ENCODE measurements around the gene WDR45B.

WDR45B gene

DNA sequence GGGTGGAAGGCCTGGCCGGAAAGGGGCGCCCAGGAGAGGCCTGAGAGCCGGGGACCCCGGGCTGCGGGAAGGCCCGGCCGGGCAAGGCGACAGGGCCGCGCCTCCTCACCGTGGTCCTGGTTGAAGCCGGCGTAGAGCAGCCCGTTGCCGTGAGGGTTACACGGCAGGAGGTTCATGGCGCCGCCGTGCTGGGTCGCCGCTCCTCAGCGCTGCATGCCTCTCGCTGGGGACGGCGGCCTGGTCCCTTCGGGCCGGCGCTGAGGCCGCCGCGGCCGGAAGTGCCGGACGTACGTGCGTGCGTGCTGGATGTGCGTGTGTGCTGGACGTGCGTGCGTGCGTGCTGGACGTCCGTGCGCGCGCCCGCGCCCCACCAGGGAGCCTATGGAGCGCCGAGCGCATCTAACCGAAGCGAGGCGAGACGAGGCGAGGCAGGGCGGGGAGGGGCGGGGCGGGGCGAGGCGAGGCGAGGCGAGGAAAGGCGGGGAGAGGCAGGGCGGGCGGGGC, at the start of gene WDR45B:
Gene WDR45B, minus strand, starts transcription at position 280 of the 504 bp plus-strand sequence. Its CDS starts 104 bp downstream, at position 176.
- DNase-seq (ENCODE audit: low read depth) = peak; percentile 97

DNA sequence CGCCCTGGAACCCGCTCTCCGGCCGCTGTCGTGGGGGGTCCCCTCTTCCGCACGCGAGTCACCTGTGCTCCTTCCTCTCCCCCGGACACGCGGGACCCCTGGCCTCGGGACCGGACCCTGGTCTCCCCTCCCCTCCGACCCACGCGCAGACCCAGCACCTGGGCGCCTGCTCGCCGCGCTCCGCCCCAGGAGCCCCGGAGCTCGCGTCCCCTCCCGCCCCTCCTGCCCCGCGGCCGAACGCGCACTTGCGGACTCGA, 49.5 kb upstream of the WDR45B start:
- no peak for DNase-seq (ENCODE audit: low read depth)

DNA sequence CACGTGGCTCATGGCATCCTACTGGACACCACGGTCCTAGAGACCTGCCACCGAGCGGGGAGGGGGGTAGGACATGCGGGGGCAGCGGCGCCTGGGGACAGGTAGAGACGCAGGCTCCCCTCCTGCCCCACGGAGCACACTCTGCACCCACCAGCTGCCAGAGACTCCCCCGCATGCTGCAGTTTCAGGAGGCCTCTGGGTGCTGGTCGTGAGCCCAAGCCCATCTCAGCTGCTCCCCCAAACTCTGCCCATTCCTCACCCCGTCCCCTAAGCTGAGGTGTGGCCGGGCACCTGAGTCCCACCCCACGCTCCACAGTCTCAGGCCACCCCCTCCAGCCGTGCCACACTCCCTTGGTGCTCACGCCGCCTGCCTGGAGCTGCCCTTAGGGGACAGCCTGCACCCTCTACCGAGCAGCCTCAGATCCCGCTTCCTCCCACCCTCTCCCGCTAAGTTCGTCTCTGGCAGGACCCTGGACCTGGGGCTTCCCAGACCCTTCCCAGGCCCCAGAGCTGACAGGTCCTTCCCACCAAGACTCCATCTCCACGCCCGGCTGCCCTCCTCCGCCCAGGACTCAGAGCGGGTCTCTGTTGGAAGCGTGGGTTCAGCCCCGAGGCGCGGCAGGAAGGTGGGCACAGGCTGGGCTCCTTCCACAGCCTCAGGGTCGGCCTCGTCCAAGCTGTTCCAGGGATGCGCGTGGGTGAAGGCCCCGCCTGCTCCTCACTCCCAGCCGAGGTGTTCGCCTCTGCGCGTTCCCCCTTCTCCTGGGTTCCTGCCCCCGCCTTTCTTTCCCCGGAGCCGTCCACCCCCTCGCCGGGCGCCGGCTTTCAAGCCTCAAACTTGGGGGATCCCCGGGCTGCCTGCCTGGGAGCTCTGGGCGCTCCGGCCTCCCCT, 48.9 kb upstream of the WDR45B start:
- peak; percentile 9 for DNase-seq (ENCODE audit: low read depth)

DNA sequence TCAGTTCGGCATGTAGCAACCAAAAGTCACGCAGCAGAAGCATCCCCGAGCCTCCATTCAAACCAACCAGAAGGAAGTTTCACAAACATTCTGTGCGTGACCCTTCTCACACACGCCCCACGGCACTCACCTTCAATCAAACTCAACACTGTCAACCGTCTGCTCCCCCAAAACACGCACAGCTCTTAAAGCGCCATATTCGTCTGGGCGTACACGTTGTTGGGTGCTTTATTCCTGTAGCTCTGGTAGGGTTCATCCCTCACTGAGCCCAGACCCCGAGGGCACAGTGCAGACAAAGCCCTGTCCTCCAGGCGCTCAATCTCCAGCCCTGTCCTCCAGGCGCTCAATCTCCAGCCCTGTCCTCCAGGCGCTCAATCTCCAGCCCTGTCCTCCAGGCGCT, 48.0 kb upstream of the WDR45B start:
- no peak for DNase-seq (ENCODE audit: low read depth)

DNA sequence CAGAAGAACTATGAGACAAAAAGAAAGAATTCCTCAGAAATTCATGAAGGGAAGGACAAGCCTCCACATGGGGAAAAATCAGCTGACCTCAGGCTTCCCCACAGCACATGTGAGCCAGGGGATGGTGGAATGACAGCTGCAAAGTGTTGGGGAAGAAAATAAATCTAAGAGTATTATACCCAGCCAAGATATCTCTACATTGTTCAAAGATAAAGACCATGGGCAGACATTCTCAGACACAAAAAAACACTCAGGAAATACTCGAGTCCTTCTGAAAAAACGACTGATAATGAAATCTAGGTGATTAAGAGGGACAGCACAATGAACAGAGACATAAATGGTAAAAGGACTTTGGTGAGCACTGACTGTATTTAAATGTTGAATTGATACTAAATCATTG, 46.4 kb upstream of the WDR45B start:
- no peak for DNase-seq (ENCODE audit: low read depth)

DNA sequence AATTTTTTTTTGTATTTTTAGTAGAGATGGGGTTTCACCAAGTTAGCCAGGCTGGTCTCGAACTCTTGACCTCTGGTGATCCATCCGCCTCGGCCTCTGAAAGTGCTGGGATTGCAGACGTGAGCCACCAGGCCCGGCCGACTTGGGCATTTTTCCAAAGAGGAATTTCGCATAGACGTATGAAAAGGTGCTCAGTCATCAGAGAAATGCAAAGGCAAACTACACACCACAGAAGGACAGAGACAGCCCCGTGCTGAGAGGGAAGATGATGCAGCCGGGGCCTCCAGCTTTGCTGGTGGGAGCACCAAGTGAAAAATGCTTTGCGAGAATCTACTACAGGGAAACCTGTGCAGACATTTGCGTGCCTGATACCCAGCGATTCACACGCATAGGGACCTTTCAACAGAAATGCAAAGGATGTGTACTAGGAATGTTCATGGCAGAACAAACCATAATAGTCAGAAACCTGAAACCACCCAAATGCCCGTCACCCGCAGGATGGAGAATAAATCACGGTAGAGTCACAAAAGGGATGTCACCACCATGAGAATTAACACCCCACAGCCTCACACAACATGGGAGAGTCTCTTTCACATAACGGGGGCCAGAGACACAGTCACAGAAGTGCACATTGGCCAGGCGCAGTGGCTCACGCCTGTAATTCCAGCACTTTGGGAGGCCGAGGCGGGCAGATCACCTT, 45.1 kb upstream of the WDR45B start:
- no peak for DNase-seq (ENCODE audit: low read depth)

DNA sequence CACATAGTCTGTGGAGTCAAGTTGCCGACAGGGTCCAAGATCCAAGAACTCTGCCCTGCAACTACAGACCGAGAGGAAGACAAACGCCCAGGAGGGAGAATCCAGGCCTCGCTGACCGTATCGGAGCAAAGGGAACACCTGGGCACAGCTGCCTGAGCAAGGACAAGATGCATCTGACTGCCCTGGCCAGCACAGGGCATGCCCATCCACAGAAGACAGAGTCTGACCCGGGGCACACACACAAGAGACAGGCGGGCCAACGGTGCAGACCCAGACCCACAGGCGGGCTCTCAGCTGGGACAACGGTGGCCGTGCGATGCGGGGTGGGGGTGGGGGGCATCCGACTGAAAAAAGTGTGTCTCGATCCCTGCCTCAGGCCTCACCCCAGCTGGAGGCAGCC, 44.0 kb upstream of the WDR45B start:
- no peak for DNase-seq (ENCODE audit: low read depth)

DNA sequence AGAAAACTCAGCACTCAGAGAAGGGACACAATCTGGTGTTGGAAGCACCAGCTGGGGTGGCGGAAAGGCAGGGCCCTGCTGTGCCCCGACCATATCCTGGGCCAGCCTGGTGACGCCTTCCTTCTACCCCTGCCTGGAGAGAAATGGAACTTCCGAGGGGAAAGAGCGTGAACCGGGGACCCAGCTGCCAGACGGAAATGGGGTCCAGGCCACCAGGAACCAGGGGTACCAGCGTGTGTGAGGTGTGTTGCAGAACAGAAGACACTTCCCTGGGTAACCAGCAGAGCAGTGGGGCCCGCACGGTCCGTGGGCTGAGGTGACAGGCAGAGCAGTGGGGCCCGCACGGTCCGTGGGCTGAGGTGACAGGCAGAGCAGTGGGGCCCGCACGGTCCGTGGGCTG, 43.5 kb upstream of the WDR45B start:
- DNase-seq (ENCODE audit: low read depth) = no peak

DNA sequence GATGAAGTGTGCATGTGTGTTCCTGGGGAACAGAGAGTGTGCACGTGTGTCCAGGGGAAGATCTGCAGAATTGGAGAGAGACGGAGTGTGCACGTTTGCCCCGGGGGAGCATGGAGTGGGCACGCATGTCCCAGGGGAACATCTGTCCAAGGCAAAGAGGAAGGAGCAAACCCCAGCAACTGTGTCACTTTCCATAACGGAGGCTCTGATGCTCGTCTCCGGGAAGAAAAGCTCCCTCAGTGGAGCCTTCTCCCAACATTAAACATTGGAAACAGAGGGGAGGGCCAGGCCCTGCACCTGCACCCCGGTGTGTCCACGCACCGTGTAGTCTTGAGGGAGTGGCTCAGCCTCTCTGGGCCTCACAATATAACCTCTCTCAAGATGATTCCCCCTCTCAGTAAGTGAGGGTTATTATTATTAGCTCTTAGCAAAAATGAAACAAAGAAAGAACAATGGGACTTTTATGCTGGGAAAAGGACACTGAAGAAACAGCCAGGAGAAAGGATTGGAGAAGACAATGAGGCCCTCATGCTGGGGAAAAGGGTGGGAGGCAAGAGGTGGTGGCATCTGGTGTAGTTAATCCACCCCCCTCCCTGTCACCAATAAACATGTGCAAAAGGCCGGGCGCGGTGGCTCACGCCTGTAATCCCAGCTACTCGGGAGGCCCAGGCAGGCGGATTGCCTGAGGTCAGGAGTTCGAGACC, 42.7 kb upstream of the WDR45B start:
- no peak for DNase-seq (ENCODE audit: low read depth)

DNA sequence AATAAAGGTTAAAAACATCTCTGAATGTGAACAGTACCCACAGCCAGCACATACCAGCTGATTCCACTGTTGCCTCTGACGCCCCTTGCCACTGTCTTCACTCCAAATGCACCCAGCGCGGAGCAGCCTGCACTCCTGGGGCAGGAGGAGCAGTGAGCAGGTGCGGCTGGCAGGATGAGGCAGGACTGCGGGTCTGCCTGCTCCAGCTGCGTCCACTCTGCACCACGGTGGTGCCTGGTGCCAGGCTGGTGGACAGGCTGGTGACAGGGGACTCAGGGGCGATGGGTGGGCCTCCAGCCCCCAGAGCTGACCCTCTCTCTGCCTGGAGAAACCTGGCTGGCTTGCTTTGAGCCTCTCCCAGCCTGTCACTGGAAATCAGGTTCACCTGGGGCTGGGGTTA, 40.8 kb upstream of the WDR45B start:
- no peak for DNase-seq (ENCODE audit: low read depth)

DNA sequence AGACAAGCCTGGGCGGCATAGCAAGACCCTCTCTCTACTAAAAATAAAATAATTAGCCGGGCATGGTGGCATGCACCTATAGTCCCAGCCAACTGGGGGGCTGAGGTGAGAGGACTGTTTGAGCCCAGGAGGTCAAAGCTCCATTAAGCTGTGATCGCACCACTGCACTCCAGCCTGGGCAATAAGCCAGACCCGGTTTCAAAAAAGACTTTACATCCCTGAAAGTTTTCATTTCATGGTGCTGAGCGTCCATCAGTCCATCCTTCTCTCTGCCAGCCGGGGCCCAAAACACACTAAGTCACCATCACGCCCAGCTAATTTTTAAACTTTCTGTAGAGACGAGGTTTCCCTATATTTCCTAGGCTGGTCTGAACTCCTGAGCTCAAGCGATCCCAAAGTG, 39.6 kb upstream of the WDR45B start:
- no peak for DNase-seq (ENCODE audit: low read depth)

DNA sequence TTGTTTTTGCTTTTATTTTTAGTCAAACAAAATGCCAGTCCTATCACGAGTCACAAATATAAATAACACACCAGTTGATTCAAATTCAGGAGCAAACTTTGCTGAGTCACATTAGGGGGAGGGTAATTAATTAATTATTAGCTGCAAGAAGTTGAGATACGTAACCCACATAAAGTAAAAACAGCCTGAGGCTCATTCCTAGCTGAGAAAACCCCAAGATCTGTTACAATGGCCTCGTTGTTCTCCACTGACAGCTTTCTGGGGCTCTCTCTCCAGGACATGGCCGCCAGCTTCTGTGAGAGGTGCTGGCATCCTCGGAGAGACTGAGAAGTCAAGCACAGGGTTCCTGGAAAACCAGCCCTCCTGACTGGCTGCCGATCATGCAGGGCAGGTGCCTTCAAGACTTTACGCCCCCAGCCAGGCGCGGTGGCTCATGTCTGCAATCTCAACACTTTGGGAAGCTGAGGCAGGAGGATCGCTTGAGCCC, 39.2 kb upstream of the WDR45B start:
- DNase-seq (ENCODE audit: low read depth) = no peak

DNA sequence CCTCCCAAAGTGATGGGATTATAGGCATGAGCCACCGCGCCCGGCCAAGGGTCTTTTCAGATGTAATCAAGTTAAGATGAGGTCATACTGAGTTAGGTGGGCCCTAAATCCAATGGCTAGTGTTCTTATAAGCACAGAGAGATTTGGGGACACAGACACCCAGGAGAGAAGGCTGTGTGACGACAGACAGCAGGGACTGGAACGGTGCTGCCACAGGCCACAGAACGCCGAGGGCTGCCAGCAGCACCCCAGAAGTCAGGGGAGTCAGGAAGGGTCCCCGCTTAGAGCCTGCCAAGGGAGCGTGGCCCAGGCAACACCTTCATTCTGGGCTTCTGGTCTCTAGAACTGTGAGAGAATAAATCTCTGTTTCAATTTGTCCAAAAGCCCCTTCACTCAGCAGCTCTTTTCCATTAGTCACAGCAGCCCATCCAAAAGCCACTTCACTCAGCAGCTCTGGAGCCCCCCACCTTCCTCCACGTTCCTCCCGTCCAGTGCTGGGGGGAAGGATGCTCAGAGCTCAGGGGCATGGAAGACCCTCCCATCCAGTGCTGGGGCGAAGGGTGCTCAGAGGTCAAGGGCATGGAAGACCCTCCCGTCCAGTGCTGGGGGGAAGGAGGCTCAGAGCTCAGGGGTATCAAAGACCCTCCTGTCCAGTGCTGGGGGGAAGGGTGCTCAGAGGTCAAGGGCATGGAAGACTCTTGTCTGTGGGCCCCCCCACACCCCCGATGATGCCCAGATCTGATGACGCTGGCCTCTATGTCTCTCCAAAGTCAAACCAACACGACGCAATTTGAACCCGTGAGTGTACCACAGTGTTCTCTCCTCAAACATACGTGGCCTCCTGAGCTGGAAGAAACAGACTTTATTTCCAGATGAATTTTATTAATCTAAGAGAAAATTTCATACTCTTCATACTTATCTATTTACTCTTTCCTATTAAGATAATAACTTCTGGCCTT, 38.4 kb upstream of the WDR45B start:
- no peak for DNase-seq (ENCODE audit: low read depth)

DNA sequence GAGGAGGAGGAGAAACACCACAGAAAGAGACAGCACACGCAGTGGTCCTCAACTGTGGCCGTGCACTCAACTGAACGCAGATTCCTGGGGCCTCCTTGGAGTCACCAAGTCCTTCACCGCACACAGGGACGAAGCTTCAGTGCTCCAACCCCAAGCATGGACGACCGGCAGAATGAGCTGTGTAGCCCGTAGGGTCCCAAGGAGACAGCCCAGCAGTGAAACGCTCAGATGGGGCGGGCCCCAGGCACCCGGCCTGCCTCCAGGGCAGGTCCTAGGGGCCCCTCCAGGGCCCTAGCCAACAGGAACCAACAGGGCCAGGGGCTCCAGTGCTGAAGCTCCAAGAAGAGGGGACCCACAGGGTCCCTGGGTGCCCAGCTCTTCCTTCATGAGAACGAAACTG, 37.0 kb upstream of the WDR45B start:
- DNase-seq (ENCODE audit: low read depth) = no peak

DNA sequence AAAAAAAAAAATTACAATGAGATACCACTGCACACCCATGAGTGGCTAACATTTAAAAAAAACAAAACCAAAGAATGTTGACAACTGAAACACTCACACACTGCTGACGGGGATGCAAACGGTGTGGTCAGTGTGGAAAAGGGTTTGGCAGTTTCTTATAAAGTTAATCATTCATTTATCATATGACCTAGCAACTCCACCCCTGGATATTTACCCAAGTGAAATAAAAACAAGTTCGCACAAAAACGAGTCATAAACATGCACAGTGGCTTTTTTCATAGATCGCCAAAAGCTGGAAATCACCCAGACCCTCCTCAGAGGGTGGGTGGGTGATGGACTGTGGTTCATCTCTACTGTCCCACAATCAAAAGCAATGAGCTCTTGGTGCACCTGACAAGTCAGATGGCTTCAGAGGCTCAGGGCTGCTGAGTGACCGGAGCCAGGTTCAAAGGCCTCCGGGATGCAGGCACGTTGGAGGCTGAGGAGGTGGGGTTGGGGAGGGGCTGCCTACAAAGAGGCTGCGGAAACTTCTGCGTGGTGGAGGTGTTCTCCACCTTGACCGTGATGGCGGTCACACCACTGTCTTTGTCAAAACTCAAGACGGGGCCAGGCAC, 36.1 kb upstream of the WDR45B start:
- DNase-seq (ENCODE audit: low read depth) = no peak

DNA sequence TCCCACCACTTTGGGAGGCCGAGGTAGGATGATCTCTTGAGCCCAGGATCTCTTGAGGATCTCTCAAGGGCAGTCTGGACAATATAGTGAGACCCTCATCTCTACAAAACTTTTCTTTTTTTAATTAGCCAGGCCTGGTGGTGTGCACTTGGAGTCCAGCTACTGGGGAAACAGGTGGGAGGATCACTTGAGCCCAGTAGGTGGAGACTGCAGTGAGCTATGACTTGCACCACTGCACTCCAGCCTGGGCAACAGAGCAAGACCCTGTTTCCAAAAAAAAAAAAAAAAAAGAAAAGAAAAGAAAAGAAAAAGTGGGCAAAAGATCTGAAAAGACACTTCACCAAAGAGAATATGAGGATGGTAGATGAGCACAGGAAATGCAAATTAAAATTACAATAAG, 35.3 kb upstream of the WDR45B start:
- DNase-seq (ENCODE audit: low read depth) = no peak

DNA sequence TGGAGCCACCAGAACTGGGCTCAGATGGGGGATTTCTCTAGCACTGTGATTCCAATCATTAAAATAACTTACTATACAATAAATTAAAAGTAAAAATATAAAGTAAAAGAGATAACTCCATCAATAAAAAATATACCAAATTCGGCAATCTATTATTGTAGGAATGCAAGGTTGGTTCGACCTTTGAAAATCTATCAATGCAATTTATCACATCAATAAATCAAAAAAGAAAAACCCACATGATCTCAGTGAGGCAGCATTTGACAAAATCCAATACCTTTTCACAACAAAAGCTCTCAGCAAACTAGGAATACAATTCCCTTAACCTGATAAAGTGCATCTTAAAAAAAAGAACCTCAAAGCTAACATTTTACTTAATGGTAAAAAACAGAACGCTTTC, 33.3 kb upstream of the WDR45B start:
- DNase-seq (ENCODE audit: low read depth) = no peak

DNA sequence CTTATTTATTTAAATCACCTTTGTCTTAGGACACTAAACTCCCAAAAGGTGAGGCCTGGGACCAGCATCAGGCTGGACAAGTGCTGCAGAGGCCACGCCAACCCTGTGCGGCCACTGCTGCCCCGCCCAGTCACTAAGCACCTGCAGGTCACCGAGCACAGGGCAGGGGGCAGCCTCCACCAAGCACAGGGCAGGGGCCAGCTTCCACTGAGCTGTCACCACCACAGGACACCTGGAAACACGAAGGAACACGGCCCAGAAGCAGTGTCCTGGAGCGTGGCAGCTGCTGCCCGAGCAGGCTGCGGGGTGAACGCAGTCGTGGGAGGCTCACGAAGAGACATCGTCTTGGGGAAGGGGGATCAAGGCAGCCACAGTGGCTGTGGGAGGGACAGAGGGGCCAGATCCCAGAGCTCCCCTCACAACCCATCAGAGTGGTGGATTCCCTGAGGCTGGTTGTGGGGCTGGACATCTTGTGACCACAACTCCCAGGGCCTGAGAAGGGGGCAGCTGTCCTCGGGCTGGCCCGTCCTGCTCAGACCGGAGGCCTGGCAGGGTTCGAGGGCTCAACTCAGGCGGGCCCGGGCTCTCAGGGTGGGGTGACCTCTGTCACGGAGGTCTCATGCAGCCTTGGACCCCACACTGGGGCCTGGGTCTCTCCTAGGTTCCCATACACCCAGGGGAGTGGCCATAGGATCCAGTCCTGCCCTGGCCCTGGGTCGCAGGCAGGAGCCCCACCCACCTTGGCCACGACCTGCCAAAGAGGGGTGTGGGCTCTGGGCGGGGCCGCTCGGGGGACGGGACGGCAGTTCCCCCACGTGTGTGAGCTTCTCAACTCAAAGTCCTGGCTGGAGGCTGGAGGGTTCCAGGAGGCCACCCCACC, 31.6 kb upstream of the WDR45B start:
- no peak for DNase-seq (ENCODE audit: low read depth)

DNA sequence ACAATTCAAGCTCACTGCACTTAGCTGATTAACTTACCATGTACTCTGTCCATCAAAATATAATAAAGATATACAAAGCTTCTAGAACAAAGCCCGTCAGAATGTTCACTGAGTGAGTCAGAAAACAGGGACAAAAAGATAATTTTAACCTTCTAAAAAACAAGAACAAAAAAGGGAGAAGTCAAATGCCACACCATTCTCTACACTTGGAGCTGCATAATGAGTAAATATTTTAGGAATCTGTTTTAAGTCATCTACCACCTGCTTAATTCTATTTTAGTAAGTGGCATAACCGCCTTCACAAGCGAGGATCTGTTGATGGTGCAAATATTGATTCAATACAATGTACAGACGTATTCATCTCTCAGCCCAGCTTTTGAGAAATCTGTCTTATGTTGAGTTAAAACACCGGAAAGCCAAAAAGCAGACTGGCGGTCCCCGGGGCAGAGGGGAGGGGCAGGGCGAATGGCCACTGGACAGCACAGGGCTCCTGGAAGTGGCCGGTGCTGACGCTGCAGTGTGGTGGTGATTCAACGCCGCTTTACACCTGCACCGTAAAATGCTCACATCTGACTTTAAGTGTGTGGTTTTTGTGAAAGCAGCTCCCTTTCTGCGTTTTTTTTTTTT, 30.1 kb upstream of the WDR45B start:
- DNase-seq (ENCODE audit: low read depth) = no peak
